ENCODE measurements around the gene RAB40C.

DNA sequence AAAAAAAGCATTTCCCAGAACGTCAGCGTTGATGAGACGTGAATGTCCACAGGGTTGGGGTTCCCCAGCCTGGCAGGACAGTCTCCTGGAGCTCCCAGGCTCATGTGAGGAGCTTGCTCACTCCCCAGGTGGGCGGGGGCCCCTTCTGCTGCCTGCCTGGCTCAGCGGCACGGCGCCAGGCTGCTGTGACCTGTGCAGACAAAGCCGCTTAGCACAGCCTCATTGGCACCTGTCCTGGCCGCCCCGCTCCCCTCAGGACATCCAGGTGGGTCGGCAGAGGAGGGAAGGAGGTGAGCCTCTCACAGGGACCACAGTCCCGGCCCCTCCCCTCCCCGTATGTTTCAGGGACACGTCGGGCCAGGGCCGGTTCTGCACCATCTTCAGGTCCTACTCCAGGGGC lies 28.0 kb downstream of the RAB40C start:
- no peak for TF ChIP-seq EZH2 (IDR thresholded peaks at IDR 0.05; ENCODE audit: insufficient read depth, poor library complexity, severe bottlenecking)
- TF ChIP-seq EZH2phosphoT487 (IDR thresholded peaks at IDR 0.05; ENCODE audit: insufficient read depth, low read depth), result no peak
